NCI-H2227 (cell line): ENCODE measurements around the gene SNAP25.

Experiments used
- DNase-seq: peaks from one replicate; lab custom pipeline; 2025; ENCODE audit not compliant: unreplicated experiment; lab: John Stamatoyannopoulos, UW

SNAP25 gene

GRCh38 chr20:10300582-10301446 lies 82.2 kb downstream of the SNAP25 start:
- DNase-seq: no peak

- DNase-seq: no peak
Measured at GRCh38 chr20:10303852-10304251, 85.2 kb downstream of the SNAP25 start.

- DNase-seq: no peak
Measured at GRCh38 chr20:10304471-10305046, 85.9 kb downstream of the SNAP25 start.

- DNase-seq: no peak
Measured at GRCh38 chr20:10306440-10307358, 88.1 kb downstream of the SNAP25 start.

- DNase-seq: no peak
Measured at GRCh38 chr20:10307359-10307735, 88.7 kb downstream of the SNAP25 start.

GRCh38 chr20:10308652-10309051 lies 90.0 kb downstream of the SNAP25 start:
- DNase-seq: no peak

GRCh38 chr20:10309326-10309725 lies 90.7 kb downstream of the SNAP25 start:
- no peak for DNase-seq

GRCh38 chr20:10312111-10312510 lies 93.5 kb downstream of the SNAP25 start:
- DNase-seq: no peak

GRCh38 chr20:10313215-10313614 lies 94.6 kb downstream of the SNAP25 start:
- DNase-seq: no peak

- no peak for DNase-seq
Measured at GRCh38 chr20:10313701-10314100, 95.1 kb downstream of the SNAP25 start.

GRCh38 chr20:10314198-10314597 lies 95.6 kb downstream of the SNAP25 start:
- DNase-seq: no peak

GRCh38 chr20:10315138-10315537 lies 96.5 kb downstream of the SNAP25 start:
- DNase-seq: no peak

- no peak for DNase-seq
Measured at GRCh38 chr20:10316582-10316981, 98.0 kb downstream of the SNAP25 start.

- no peak for DNase-seq
Measured at GRCh38 chr20:10318291-10319024, 99.8 kb downstream of the SNAP25 start.

- no peak for DNase-seq
Measured at GRCh38 chr20:10319855-10320254, 101.2 kb downstream of the SNAP25 start.

- DNase-seq: no peak
Measured at GRCh38 chr20:10321138-10321717, 102.6 kb downstream of the SNAP25 start.

- DNase-seq: no peak
Measured at GRCh38 chr20:10322073-10323012, 103.7 kb downstream of the SNAP25 start.

GRCh38 chr20:10323729-10324128 lies 105.1 kb downstream of the SNAP25 start:
- no peak for DNase-seq

GRCh38 chr20:10324198-10324847 lies 105.7 kb downstream of the SNAP25 start:
- DNase-seq: no peak
